Inflammatory macrophage (primary cell): ENCODE data around the gene COL6A2.

Experiments
- DNase-seq, 2 donors: peaks; one replicate each; pipeline ENCODE4 v3.0.0-alpha.2; 2020 to 2022

The COL6A2 gene

GRCh38 chr21:46178961-46179360 is 81.0 kb downstream of the COL6A2 start:
- DNase-seq: no peak
